GM18511 (cell line): ENCODE measurements around the gene SLC25A40.
"Not testable (repeated sequence)": the region's sequence is repeated elsewhere in the genome, so short reads cannot be mapped to it uniquely, and the experiment has no call there.

ENCODE experiments used
- ATAC-seq: cut with Tn5 transposase; IDR thresholded peaks from one replicate; pipeline ENCODE4 v1.9.1; 2021; ENCODE audit warnings: mild to moderate bottlenecking, moderate library complexity; ENCODE audit not compliant: unreplicated experiment

SLC25A40 gene

DNA sequence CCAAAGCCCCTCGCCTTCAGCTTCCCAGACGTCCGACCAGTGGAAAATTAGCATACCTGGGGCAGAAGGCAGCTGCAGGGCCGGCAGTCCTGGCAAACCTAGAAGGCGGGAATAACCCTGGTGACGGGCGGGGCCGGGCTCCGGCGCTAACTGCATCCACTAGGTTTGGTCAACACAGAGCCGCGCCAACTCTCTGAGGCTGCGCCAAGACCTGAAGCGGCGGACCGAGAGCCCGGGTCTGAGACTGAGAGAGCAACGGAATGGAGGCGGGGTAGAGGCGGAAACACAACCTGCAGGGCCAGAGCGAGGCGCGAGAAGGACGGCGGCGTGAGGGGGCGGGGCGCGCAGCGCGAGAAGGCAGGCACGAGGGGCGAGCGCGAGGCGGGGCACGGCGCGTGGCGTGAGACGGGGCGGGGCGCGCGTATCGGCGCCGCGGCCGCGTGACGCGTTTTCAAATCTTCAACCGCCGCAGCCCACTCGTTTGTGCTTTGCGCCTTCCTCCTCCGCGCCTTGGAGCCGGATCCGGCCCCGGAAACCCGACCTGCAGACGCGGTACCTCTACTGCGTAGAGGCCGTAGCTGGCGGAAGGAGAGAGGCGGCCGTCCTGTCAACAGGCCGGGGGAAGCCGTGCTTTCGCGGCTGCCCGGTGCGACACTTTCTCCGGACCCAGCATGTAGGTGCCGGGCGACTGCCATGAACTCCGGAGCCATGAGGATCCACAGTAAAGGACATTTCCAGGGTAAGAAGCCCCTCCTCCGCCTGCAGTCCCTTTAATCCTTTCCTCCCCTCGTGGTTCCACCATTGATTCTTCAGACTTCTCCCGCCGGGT is at the start of gene SLC25A40, which contains the start of gene DBF4:
Gene SLC25A40, minus strand, starts transcription at position 321 of the 829 bp plus-strand sequence. CDS start 17,633 bp downstream, outside the sequence.
Gene DBF4, plus strand, starts transcription at position 454 of the 829 bp plus-strand sequence. Its CDS starts 240 bp downstream, at position 694.
- peak; percentile 89 for ATAC-seq

GRCh38 chr7:87922759-87923395 is 46.7 kb upstream of the SLC25A40 start:
- not testable (repeated sequence) for ATAC-seq

DNA sequence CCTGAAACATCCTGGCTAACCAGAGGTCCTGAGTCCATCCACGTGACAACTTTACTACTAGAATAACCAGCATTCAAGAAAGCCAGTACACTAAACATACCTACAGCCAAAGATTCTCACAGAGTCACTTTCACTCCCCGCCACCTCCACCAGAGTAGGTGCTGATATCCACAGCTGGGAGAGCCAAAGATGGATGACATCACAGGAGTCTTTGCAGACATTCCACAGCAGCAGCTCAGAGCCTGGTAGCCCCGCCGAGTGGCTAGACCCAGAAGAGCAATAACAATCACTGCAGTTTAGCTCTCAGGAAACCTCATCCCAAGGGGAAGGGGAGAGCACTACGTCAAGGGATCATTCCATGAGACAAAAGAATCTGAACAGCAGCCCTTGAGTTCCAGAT is 44.4 kb upstream of the SLC25A40 start:
- ATAC-seq = no peak

- ATAC-seq = no peak
Observed at GRCh38 chr7:87919875-87920274, 43.7 kb upstream of the SLC25A40 start.

GRCh38 chr7:87918740-87919139 is 42.6 kb upstream of the SLC25A40 start:
- ATAC-seq = no peak

- ATAC-seq = no peak
Observed at GRCh38 chr7:87912121-87912520, 36.0 kb upstream of the SLC25A40 start.

DNA sequence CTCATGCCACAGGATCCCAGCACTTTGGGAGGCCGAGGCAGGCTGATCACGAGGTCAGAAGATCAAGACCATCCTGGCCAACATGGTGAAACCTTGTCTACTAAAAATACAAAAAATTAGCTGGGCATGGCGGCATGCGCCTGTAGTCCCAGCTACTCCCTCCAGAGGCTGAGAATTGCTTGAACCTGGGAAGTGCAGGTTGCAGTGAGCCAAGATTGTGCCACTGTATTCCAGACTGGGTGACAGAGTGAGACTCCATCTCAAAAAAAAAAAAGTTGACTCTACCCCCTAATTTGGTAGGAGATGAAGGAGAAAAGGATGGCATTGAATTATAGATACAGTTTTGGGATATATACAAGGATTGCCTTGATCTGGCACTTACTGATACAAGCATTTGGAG is 32.7 kb upstream of the SLC25A40 start:
- not testable (repeated sequence) for ATAC-seq

DNA sequence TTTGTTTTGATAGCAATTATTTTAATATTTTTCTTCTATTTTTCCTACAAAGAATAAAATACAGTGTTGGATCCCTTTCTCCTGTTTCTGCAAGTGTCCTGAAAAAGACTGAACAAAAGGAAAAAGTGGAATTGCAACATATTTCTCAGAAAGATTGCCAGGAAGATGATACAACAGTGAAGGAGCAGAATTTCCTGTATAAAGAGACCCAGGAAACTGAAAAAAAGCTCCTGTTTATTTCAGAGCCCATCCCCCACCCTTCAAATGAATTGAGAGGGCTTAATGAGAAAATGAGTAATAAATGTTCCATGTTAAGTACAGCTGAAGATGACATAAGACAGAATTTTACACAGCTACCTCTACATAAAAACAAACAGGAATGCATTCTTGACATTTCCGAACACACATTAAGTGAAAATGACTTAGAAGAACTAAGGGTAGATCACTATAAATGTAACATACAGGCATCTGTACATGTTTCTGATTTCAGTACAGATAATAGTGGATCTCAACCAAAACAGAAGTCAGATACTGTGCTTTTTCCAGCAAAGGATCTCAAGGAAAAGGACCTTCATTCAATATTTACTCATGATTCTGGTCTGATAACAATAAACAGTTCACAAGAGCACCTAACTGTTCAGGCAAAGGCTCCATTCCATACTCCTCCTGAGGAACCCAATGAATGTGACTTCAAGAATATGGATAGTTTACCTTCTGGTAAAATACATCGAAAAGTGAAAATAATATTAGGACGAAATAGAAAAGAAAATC is 31.2 kb upstream of the SLC25A40 start:
- not testable (repeated sequence) for ATAC-seq

DNA sequence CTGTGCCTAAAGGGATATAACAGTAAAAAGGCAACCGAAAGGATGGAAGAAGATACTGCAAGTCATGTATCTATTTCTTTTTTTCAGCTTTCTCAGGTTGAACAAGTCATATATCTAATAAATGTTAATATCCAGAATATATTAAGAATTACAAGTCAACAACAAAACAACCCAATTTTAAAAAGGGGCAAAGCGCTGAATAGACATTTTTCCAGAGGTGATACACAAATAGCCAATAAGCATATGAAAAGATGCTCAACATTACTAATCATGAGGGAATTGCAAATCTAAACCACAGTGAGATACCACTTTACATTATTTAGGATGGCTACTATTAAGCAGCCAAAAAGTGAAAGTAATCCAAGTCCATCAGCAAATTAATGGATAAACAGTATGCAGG is 23.1 kb upstream of the SLC25A40 start:
- ATAC-seq = no peak

GRCh38 chr7:87895363-87895762 is 19.2 kb upstream of the SLC25A40 start:
- no peak for ATAC-seq

DNA sequence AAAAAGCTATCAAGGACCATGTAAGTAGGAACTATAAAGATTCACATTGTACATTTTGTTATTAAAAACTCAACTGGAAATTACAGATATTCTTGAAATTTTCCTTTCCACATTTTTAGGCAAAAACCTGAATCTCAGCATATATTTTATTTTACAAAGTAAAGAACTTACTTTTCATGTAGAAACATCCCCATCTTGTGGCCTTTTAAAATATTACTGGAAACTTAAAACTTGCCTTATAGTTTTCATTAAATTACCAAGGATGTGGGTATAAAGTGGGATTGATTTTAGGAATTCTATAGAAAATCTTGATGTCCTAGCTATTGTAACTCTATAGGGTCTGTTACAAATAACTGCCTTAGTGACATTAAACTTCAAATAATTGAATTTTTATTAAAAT is 10.7 kb upstream of the SLC25A40 start:
- no peak for ATAC-seq

DNA sequence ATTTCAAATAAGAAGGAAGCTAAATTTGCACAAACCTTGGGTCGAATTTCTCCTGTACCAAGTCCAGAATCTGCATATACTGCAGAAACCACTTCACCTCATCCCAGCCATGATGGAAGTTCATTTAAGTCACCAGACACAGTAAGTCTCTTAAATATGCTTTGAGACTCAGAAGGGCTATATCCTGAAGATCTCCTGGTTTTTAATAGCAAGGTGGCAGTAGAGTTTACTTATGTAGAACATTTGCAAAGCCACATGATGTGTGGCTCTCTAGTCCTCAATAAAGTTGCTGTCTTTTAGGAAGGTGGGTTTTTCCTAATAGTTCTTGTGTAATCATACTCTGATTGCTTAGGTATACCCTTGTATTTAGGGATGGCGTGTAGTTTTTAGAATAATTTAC is 8.9 kb upstream of the SLC25A40 start:
- ATAC-seq = no peak

DNA sequence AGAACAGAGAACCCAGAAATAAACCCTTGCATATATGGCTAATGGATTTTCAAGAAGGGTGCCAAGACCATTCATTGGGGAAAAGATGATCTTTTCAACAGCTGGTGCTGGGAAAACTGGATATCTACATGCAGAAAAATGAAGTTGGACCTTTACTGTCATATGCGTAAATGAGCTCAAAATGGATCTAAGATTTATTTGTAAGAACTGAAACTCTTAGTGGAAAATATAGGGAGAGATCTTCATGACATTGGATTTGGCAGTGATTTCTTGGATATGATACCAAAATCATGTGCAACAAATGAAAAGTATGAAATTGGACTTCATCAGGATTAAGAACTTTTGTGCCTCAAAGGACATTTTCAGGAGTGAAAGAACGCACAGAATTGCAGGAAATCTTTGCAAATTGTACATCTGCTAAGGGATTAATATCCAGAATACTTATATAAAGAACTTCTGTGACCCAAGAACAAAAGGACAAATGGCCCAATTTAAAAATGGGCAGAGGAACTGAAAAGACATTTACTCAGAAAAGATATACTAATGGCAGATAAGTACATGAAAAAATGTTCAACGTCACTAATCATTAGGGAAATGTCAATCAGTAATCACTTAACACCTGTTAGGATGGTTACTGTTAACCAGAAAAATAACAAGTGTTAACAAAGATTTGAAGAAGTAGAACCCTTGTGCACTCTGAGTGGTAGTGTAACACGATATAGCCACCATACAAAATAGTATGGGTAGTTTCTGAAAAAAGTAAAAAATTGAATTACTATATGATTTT is 6.2 kb upstream of the SLC25A40 start:
- ATAC-seq = no peak

DNA sequence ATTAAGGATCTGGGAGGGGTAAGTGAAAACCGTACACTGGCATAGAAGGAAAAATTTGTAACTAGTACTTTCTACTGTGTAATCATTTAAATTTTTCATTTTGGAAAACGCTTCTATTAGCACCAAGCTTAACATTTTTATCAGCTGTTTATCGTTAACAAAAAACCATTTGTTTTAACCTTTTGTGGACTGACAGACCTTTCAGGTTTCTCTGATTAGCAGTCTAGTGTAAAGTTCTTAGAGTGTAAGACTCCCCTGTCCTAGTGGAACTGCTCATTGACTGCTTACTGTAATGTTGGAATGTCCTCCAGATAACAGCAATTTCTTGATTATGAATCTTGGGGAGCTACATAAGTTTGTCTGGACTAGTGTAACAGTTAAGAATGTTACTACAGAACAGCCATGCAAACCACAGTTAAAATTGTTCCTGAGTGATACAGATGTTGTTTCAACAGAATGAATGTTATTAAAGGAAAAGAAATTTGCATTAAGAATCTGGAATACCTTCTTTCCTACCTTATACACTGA is 2.1 kb upstream of the SLC25A40 start:
- no peak for ATAC-seq

DNA sequence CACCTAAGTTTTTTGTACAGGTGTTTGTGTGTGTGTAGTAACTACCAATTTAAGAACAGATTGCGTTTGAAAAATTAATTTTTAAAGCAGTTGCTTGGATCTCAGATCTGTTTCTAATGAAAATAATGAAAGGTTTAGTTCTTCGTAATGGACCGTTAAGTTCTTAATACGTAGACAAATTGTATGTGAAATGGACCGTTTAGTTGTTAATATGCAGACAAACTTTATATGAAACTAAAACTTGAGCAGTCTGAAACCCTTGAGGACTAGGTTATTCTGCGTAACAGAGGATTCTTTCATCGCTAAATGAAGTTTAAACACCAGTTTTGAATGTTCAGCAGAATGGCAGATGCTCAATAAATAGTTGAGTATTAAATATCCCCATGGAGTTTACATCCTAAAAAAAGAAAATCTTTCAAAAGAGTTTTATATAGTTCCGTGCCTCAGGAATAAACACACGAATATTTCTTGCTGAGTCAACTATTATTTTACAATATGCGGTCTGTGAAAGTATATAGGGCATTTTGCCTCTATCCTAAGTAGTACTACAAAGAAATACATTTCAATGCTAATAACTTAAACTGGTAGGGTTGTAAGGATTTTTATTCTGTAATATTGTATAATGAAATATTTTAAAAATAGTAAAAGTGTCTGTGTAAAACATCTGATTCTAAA is 1.3 kb upstream of the SLC25A40 start:
- no peak for ATAC-seq

- peak; percentile 23 for ATAC-seq
Observed at GRCh38 chr7:87876869-87877234, 692 bp upstream of the SLC25A40 start.

DNA sequence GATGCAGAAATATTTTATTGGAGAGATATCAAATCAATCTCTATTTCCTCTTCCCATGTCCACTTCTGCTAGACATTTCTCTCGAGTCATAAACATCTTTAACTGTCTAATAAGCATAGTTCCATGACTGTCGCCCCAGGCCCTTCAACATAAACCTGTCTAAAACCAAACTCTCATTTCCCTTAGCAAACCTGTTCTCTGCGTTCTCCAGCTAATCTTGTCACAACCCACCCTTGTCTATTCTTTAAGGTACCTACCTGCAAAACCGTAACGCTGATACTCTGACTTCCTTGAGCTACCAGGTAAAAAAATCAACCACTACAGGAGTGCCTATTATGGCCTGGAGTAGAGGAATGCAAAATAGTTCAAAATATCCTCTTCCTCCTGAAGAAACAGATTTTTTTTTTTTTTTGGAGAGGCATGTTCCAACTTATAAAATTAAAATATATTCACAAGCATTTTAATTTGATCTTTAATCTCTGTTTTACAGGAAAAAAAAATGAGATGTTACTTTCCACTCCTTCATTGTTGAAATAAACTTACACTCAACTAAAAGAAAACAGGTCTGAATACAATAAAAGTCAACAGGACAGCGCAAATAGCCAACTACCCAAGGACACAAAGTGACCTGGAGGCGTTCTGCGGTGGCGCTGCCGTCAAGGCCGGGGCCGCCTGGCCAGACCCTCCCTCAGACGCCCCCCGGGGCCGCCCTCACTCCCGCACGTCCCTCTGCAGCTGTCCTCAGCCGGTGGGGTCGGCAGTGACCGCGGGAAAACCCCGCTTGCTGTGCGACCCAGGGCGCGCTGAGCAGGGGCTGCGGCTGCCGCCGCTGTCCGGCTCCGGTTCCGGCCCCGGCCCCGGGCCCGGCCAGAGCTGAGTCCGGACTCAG is 765 bp downstream of the SLC25A40 start:
- ATAC-seq = peak; percentile 23

GRCh38 chr7:87874066-87874465 is 2.1 kb downstream of the SLC25A40 start:
- ATAC-seq = no peak

GRCh38 chr7:87873328-87873727 is 2.8 kb downstream of the SLC25A40 start:
- ATAC-seq = not testable (repeated sequence)
